GM12878 (cell line): ENCODE data around the gene IGFBP2. TPM values are rescaled to one million over a fixed set of nuclear protein-coding genes. Genes with fewer than 3 reads are reported as not detected.

ENCODE experiments used
- ATAC-seq: fragments of 200-7000 bp; cut with Tn5 transposase; 3 replicates; pipeline ENCODE4 v1.9.1; 2020; ENCODE audit warnings: mild to moderate bottlenecking, moderate library complexity
- BruUV-seq: library from RNA; stranded (reverse); fragments of 400-500 nt; replicated peaks from 2 replicates; lab custom pipeline; 2021; lab: Mats Ljungman, UMichigan
- CTCF ChIA-PET: fragments of 300-600 bp; sonication (Branson Sonifier 250); formaldehyde crosslinking; extraction: SDS; loops from one replicate; lab custom pipeline; 2021; ENCODE audit warnings: inconsistent platforms; lab: Yijun Ruan, JAX
- POLR2A ChIA-PET: fragments of 350-600 bp; formaldehyde crosslinking; extraction: SDS; loops from one replicate; lab custom pipeline; 2021; ENCODE audit warnings: inconsistent platforms; lab: Charles Lee
- RAD21 ChIA-PET: fragments of 300-600 bp; sonication (Branson Sonifier 250); formaldehyde crosslinking; loops from one replicate; lab custom pipeline; 2023; ENCODE audit warnings: antibody characterized with exemption; ENCODE audit not compliant: unreplicated experiment; lab: Charles Lee
- SMC1A ChIA-PET: fragments of 300-600 bp; sonication (Branson Sonifier 250); formaldehyde crosslinking; loops from one replicate; lab custom pipeline; 2023; ENCODE audit not compliant: unreplicated experiment, uncharacterized antibody; lab: Charles Lee
- DNase-seq: peaks from one replicate; pipeline ENCODE4 v3.0.0-alpha.2; 2011; ENCODE audit warnings: low read depth, low spot score
- FAIRE-seq: peaks from 3 replicates; lab custom pipeline; 2011; peaks lifted over from hg19 to GRCh38; lab: Jason Lieb, UNC
- H2AFZ ChIP-seq: 2 replicates; pipeline ENCODE4 v1.6.0; 2011; ENCODE audit warnings: low read depth, low read length, control low read depth; ENCODE audit not compliant: control insufficient read depth
- H3K27ac ChIP-seq: 2 replicates; pipeline ENCODE4 v1.5.1; 2011; ENCODE audit warnings: control low read depth; ENCODE audit not compliant: control insufficient read depth, insufficient read depth
- H3K27me3 ChIP-seq, 2 experiments: replicated peaks in 1 of 2; 2 replicates each; pipeline versions ENCODE4 v1.6.0 to v1.6.1; 2011; ENCODE audit warnings: low read length in 1 of 2; ENCODE audit not compliant: control insufficient read depth in 2 of 2, insufficient read depth in 2 of 2
- H3K36me3 ChIP-seq, 2 experiments: 2 replicates each; pipeline ENCODE4 v1.5.1; 2011; ENCODE audit warnings: low read length in 1 of 2; ENCODE audit not compliant: control insufficient read depth in 2 of 2, insufficient read depth in 2 of 2
- H3K4me1 ChIP-seq: 2 replicates; pipeline ENCODE4 v1.6.1; 2011; ENCODE audit warnings: mild to moderate bottlenecking, low read length, moderate library complexity, mixed read lengths; ENCODE audit not compliant: control insufficient read depth, insufficient read depth
- H3K4me2 ChIP-seq: 2 replicates; pipeline ENCODE4 v1.6.0; 2011; ENCODE audit warnings: control low read depth; ENCODE audit not compliant: control insufficient read depth, insufficient read depth
- H3K4me3 ChIP-seq: fragments of 200-600 bp; sonication (generic); 2 replicates; pipeline ENCODE4 v1.5.1; 2016
- H3K79me2 ChIP-seq: 2 replicates; pipeline ENCODE4 v1.6.0; 2011; ENCODE audit warnings: low read length; ENCODE audit not compliant: control insufficient read depth, insufficient read depth
- H3K9ac ChIP-seq: 2 replicates; pipeline ENCODE4 v1.8.0; 2011; ENCODE audit warnings: low read length, control low read depth, mixed read lengths; ENCODE audit not compliant: control insufficient read depth, insufficient read depth
- H3K9me3 ChIP-seq: replicated peaks from 3 replicates; pipeline ENCODE4 v1.5.1; 2011; ENCODE audit warnings: mild to moderate bottlenecking, low read length; ENCODE audit not compliant: control insufficient read depth, insufficient read depth
- H4K20me1 ChIP-seq: 2 replicates; pipeline ENCODE4 v1.6.0; 2011; ENCODE audit not compliant: control insufficient read depth, insufficient read depth
- CREB1 ChIP-seq: IDR thresholded peaks from 2 replicates; pipeline ENCODE4 v1.6.1; 2012; ENCODE audit warnings: low read depth, mild to moderate bottlenecking, inconsistent platforms
- CTCF ChIP-seq, 3 experiments: IDR thresholded peaks in 2 of 3; conservative IDR thresholded peaks in 1 of 3; 2 replicates each; pipeline ENCODE4 v1.5.1; 2011; ENCODE audit warnings: low read depth in 3 of 3, low read length in 3 of 3, mild to moderate bottlenecking in 3 of 3, control low read depth in 2 of 3, moderate library complexity in 2 of 3, inconsistent platforms in 1 of 3, mixed read lengths in 1 of 3; ENCODE audit not compliant: control insufficient read depth in 2 of 3, insufficient read depth in 1 of 3; ENCODE audit errors: extremely low read depth in 1 of 3
- DPF2 ChIP-seq: fragments of 450-650 bp; IDR thresholded peaks from 2 replicates; pipeline ENCODE4 v1.6.1; 2017; ENCODE audit warnings: mild to moderate bottlenecking
- EZH2 ChIP-seq: IDR thresholded peaks from 2 replicates; pipeline ENCODE4 v1.6.1; 2012; ENCODE audit warnings: low read depth, mild to moderate bottlenecking, control low read depth, inconsistent platforms, low read length, borderline replicate concordance; ENCODE audit not compliant: control insufficient read depth
- IKZF2 ChIP-seq, 2 experiments: fragments of 450-650 bp; IDR thresholded peaks; 2 replicates each; pipeline ENCODE4 v1.6.1; 2017; ENCODE audit warnings: mild to moderate bottlenecking in 2 of 2, moderate library complexity in 2 of 2
- IRF4 ChIP-seq: IDR thresholded peaks from 2 replicates; pipeline ENCODE4 v1.6.1; 2011; ENCODE audit warnings: low read depth, low read length
- MLLT1 ChIP-seq: fragments of 450-650 bp; IDR thresholded peaks from 2 replicates; pipeline ENCODE4 v1.6.1; 2016; ENCODE audit warnings: mild to moderate bottlenecking
- NBN ChIP-seq: fragments of 450-650 bp; IDR thresholded peaks from 2 replicates; pipeline ENCODE4 v1.6.1; 2016
- NR2C2 ChIP-seq: IDR thresholded peaks from 2 replicates; pipeline ENCODE4 v1.6.1; 2011; ENCODE audit warnings: borderline replicate concordance, low read depth; ENCODE audit not compliant: control insufficient read depth, insufficient read length
- NRF1 ChIP-seq: conservative IDR thresholded peaks from 2 replicates; pipeline ENCODE4 v1.6.1; 2011; ENCODE audit warnings: mild to moderate bottlenecking, low read depth, low read length, improper control_type of control experiment
- POLR2A ChIP-seq: IDR thresholded peaks from 2 replicates; pipeline ENCODE4 v1.6.1; 2011; ENCODE audit warnings: low read depth, mild to moderate bottlenecking, low read length
- ZBTB11 ChIP-seq: fragments of 450-650 bp; formaldehyde crosslinking; IDR thresholded peaks from 2 replicates; pipeline ENCODE4 v1.5.0; 2022; ENCODE audit warnings: mild to moderate bottlenecking, missing genetic modification characterization
- ZBTB33 ChIP-seq: fragments of 450-650 bp; IDR thresholded peaks from 2 replicates; pipeline ENCODE4 v1.6.1; 2017; ENCODE audit warnings: mild to moderate bottlenecking
- ZNF207 ChIP-seq: fragments of 450-650 bp; IDR thresholded peaks from 2 replicates; pipeline ENCODE4 v1.6.1; 2014; ENCODE audit warnings: antibody characterized with exemption, mild to moderate bottlenecking, borderline replicate concordance
- ZSCAN29 ChIP-seq: fragments of 450-650 bp; IDR thresholded peaks from 2 replicates; pipeline ENCODE4 v1.6.1; 2017; ENCODE audit warnings: mild to moderate bottlenecking, moderate library complexity
- WGBS: methylation state at CpG from one replicate; pipeline ENCODE4 v1.1.6; 2016; ENCODE audit warnings: low lambda C conversion rate; ENCODE audit not compliant: insufficient replicate concordance, insufficient coverage; ENCODE audit errors: missing lambda C conversion rate; 5-methylcytosine and 5-hydroxymethylcytosine counted together
- in situ Hi-C: fragments of 300-500 bp; cut with MboI; formaldehyde crosslinking; loops from 9 replicates; pipeline ENCODE4 v1.14.3; 2018; ENCODE audit warnings: mixed read lengths
- intact Hi-C: fragments of 100-400 bp; cut with micrococcal nuclease; formaldehyde crosslinking; loops from one replicate; pipeline ENCODE4 v1.14.2; 2022; ENCODE audit not compliant: unreplicated experiment
- polyA plus RNA-seq, 11 experiments: library from polyadenylated mRNA; depleted of rRNA in 4 of 11; unstranded in 6 of 11; stranded (reverse) in 5 of 11; fragments of >200 nt; fragmentation: Nextera tagmentation in 4 of 11; fragmentation: Illumina TruSeq in 1 of 11; extraction: Ambion mirVana in 4 of 11; extraction: Trizol in 1 of 11; gene quantifications; 1 replicate in 1 of 11; 2 replicates in 10 of 11; pipeline versions ENCODE4 v1.2.1 to v1.2.3, GENCODE V29; 2011 to 2016; ENCODE audit warnings: inconsistent platforms in 2 of 11, missing spikeins in 2 of 11, low read depth in 1 of 11
- total RNA-seq, 4 experiments: library from RNA; depleted of rRNA in 3 of 4; stranded (reverse); fragments of >200 nt in 3 of 4; fragmentation: Illumina TruSeq in 1 of 4; extraction: Trizol in 1 of 4; gene quantifications; 2 replicates each; pipeline versions ENCODE4 v1.2.1 to v1.2.3, GENCODE V29; 2013 to 2021

IGFBP2 gene
- total and polyA plus RNA-seq, 10 of the 15 experiments (the other 5 are each of a cell fraction or from before 2014, with no cell fraction given), result 0.11 to 1.5 (median 0.38) TPM; not detected in 5

- Histone ChIP-seq H3K4me1 (peaks cover 14% of the 10 kb centered on the region), H3K36me3 (no peaks in the 10 kb centered on the region), H3K9ac (no peak overlapping the region), H3K4me2 (no peak overlapping the region), H3K4me3 (no peak overlapping the region), H2AFZ (no peak overlapping the region), H3K27ac (no peak overlapping the region), H3K9me3 (peaks cover 8% of the 10 kb centered on the region; the same call in 2 of the 3 replicates), H4K20me1 (no peaks in the 10 kb centered on the region), H3K79me2 (no peaks in the 10 kb centered on the region), H3K27me3 (no peaks in the 10 kb centered on the region; a peak in 1 of 4 replicates)
- 83% methylated on average over 5 of the region's 5 CpGs for WGBS
- BruUV-seq, result no TSS peak
- RAD21 ChIA-PET, result no interaction called here
- FAIRE-seq (no peak), DNase-seq (no peak), ATAC-seq (no peak)
- no peak for TF ChIP-seq EZH2
- no peak for TF ChIP-seq NBN
- no peak for TF ChIP-seq IRF4
- no peak for TF ChIP-seq ZNF207
- no peak for TF ChIP-seq NR2C2
- TF ChIP-seq POLR2A, result no peak
- TF ChIP-seq ZBTB11 (CRISPR knock-in tag), result no peak
- TF ChIP-seq DPF2, result no peak
- no peak for TF ChIP-seq ZBTB33
- TF ChIP-seq MLLT1, result no peak
- TF ChIP-seq CTCF (IDR thresholded peaks at IDR 0.05 in 2 of 3, conservative IDR thresholded peaks at IDR 0.05 in 1 of 3; ENCODE audit: control insufficient read depth in 2 of 3, extremely low read depth in 1 of 3, insufficient read depth in 1 of 3, low read depth in 3 of 3, low read length in 3 of 3), result no peak
- TF ChIP-seq IKZF2 (IDR thresholded peaks at IDR 0.05), result no peak
- TF ChIP-seq NRF1, result no peak
- no peak for TF ChIP-seq ZSCAN29
- TF ChIP-seq CREB1, result no peak
- in situ Hi-C loops (no loop called here), intact Hi-C loops (no loop called here)
- CTCF ChIA-PET, result interaction anchor here (1.2 to 1.5 kb wide), 2 partner anchors 10 to 87 kb away, joined by 3 to 4 read pairs; no protein-coding TSS in a partner anchor
- SMC1A ChIA-PET, result interaction anchor here (1.6 kb wide), 1 partner anchor 88 kb away, joined by 6 read pairs; no protein-coding TSS in a partner anchor
- POLR2A ChIA-PET, result interaction anchor here (0.6 kb wide), 1 partner anchor 44 kb away, joined by 3 read pairs; no protein-coding TSS in a partner anchor
Observed at GRCh38 chr2:216608525-216608924, 24.7 kb upstream of the IGFBP2 start.
